Vagina (tissue), 2 donors: ENCODE data around the gene SORCS2.

ENCODE experiments used
- CTCF ChIP-seq, 3 experiments: fragments of 450-650 bp in 2 of 3; fragments of 200-600 bp in 1 of 3; sonication (generic) in 1 of 3; IDR thresholded peaks; one replicate each; pipeline ENCODE4 v1.5.1; 2017 to 2019; ENCODE audit warnings: antibody characterized with exemption in 3 of 3, mild to moderate bottlenecking in 2 of 3, moderate library complexity in 2 of 3
- POLR2A ChIP-seq, 2 donors: fragments of 450-650 bp; IDR thresholded peaks; one replicate each; pipeline ENCODE4 v1.6.1; 2017; ENCODE audit warnings: antibody characterized with exemption in 2 of 2, mild to moderate bottlenecking in 2 of 2, moderate library complexity in 2 of 2
- POLR2AphosphoS5 ChIP-seq, 2 donors: sonication (generic); formaldehyde crosslinking; IDR thresholded peaks; one replicate each; pipeline ENCODE4 v1.9.0; 2017; ENCODE audit warnings: antibody characterized with exemption in 2 of 2, mild to moderate bottlenecking in 2 of 2, low read depth in 1 of 2; ENCODE audit not compliant: insufficient read depth in 1 of 2

GRCh38 chr4:7425124-7425523, 232.8 kb downstream of the SORCS2 start:
- TF ChIP-seq POLR2A (IDR thresholded peaks at IDR 0.05) (no peak), CTCF (IDR thresholded peaks at IDR 0.05) (no peak), POLR2AphosphoS5 (IDR thresholded peaks at IDR 0.05; ENCODE audit: insufficient read depth in 1 of 2, low read depth in 1 of 2) (no peak)
